Measurements from ENCODE around the gene VEGFA. TPM values are rescaled to one million over a fixed set of nuclear protein-coding genes. Genes with fewer than 3 reads are reported as not detected.

VEGFA gene
- polyA plus RNA-seq, 2 of the 4 experiments (the other 2 are of a cell fraction), result 35.8 to 83.7 TPM

- DNase-seq (ENCODE audit: low read depth in 1 of 2, low spot score in 1 of 2) (no peak), ATAC-seq (no peak), FAIRE-seq (no peak)
- Histone ChIP-seq H3K4me3 (no peak overlapping the region), H3K9me3 (no peaks in the 10 kb centered on the region), H3K4me1 (peaks cover 9% of the 10 kb centered on the region; the same call in 2 of the 3 replicates), H3K4me2 (no peak overlapping the region), H3K27ac (no peak overlapping the region; a peak in 1 of 6 replicates)
- POLR2A ChIA-PET, result no interaction called here
- CTCF ChIA-PET, result interaction anchor here (1.3 to 6.1 kb wide), 3 partner anchors 12 to 23 kb away, joined by 3 to 33 read pairs (median 26); partner anchors contain the start of gene VEGFA
- TF ChIP-seq HOXB13 (CRISPR knock-in tag; IDR thresholded peaks at IDR 0.05; ENCODE audit: low read depth) (no peak), NPAS2 (CRISPR knock-in tag; IDR thresholded peaks at IDR 0.05; ENCODE audit: borderline replicate concordance) (no peak)
- 66% methylated on average over 13 of the region's 13 CpGs for WGBS (ENCODE audit: missing lambda C conversion rate)
These were observed 23.4 kb upstream of the VEGFA start for GRCh38 chr6:43746613-43747102.

GRCh38 chr6:43747784-43748183 lies 22.2 kb upstream of the VEGFA start:
- peaks cover 2% of the 10 kb centered on the region; the same call in 1 of the 3 replicates for H3K4me1 ChIP-seq
- H3K4me3 ChIP-seq, result no peak overlapping the region
- no peaks in the 10 kb centered on the region for H3K9me3 ChIP-seq
- ATAC-seq (no peak), DNase-seq (ENCODE audit: low read depth in 1 of 2, low spot score in 1 of 2) (no peak), FAIRE-seq (no peak)
- H3K27ac ChIP-seq, result no peak overlapping the region
- ChIA-PET POLR2A (no interaction called here), CTCF (interaction anchor here (0.6 to 4.6 kb wide), 6 partner anchors 11 to 336 kb away, joined by 3 to 26 read pairs (median 4); partner anchors contain the start of gene VEGFA)
- WGBS (ENCODE audit: missing lambda C conversion rate), result 68% methylated on average over 4 of the region's 4 CpGs
- TF ChIP-seq ZFP36 (IDR thresholded peaks at IDR 0.05; ENCODE audit: borderline replicate concordance, partially characterized antibody) (no peak), MAX (IDR thresholded peaks at IDR 0.05) (no peak), SREBF2 (IDR thresholded peaks at IDR 0.05) (no peak)
- H3K4me2 ChIP-seq, result no peak overlapping the region

- 71% methylated on average over 2 of the region's 2 CpGs for WGBS (ENCODE audit: missing lambda C conversion rate)
- TF ChIP-seq HOXB13 (CRISPR knock-in tag; IDR thresholded peaks at IDR 0.05; ENCODE audit: low read depth), result no peak
- no peak for ATAC-seq
These were observed 21.2 kb upstream of the VEGFA start for GRCh38 chr6:43748765-43749164.

GRCh38 chr6:43749461-43749860 lies 20.6 kb upstream of the VEGFA start:
- Histone ChIP-seq H3K9me3 (no peaks in the 10 kb centered on the region), H3K4me3 (no peak overlapping the region), H3K27ac (no peak overlapping the region), H3K4me1 (peaks cover 2% of the 10 kb centered on the region; the same call in 1 of the 3 replicates), H3K4me2 (no peak overlapping the region)
- DNase-seq (ENCODE audit: low read depth in 1 of 2, low spot score in 1 of 2) (no peak), ATAC-seq (no peak), FAIRE-seq (no peak)
- POLR2A ChIA-PET, result no interaction called here
- TF ChIP-seq HEYL (CRISPR knock-in tag; IDR thresholded peaks at IDR 0.05) (no peak), ESRRA (IDR thresholded peaks at IDR 0.05; ENCODE audit: borderline replicate concordance, low read length) (no peak), FOSL2 (IDR thresholded peaks at IDR 0.05) (no peak), FOSL2 (CRISPR knock-in tag; IDR thresholded peaks at IDR 0.05) (no peak), EHF (CRISPR knock-in tag; IDR thresholded peaks at IDR 0.05) (no peak), EP300 (IDR thresholded peaks at IDR 0.05) (no peak), NR3C1 (IDR thresholded peaks at IDR 0.05) (no peak), USF2 (IDR thresholded peaks at IDR 0.05) (no peak), CBX8 (IDR thresholded peaks at IDR 0.05) (no peak), ATOH8 (CRISPR knock-in tag; IDR thresholded peaks at IDR 0.05; ENCODE audit: low read depth) (no peak), NPAS2 (CRISPR knock-in tag; IDR thresholded peaks at IDR 0.05; ENCODE audit: borderline replicate concordance) (no peak), KDM5A (IDR thresholded peaks at IDR 0.05) (no peak), POLR2AphosphoS2 (conservative IDR thresholded peaks at IDR 0.05; ENCODE audit: low read length) (no peak), E2F6 (IDR thresholded peaks at IDR 0.05; ENCODE audit: borderline replicate concordance, low read depth) (no peak), BCL3 (IDR thresholded peaks at IDR 0.05) (no peak), ZSCAN20 (CRISPR knock-in tag; IDR thresholded peaks at IDR 0.05) (no peak), RARB (CRISPR knock-in tag; IDR thresholded peaks at IDR 0.05) (no peak), RNF2 (IDR thresholded peaks at IDR 0.05; ENCODE audit: borderline replicate concordance, low read depth) (no peak), HES2 (IDR thresholded peaks at IDR 0.05) (no peak)
- WGBS (ENCODE audit: missing lambda C conversion rate), result 19% methylated on average over 2 of the region's 2 CpGs
- CTCF ChIA-PET, result interaction anchor here (1.0 to 4.6 kb wide), 5 partner anchors 14 to 84 kb away, joined by 3 to 26 read pairs (median 3); partner anchors contain the start of gene VEGFA

More at GRCh38 chr6:43748765-43749164, 21.2 kb upstream of the VEGFA start:
- Histone ChIP-seq H3K9me3 (no peaks in the 10 kb centered on the region), H3K4me3 (no peak overlapping the region), H3K4me1 (peaks cover 2% of the 10 kb centered on the region; the same call in 1 of the 3 replicates), H3K27ac (no peak overlapping the region), H3K4me2 (no peak overlapping the region)
- ChIA-PET CTCF (interaction anchor here (1.2 to 4.6 kb wide), 7 partner anchors 10 to 331 kb away, joined by 3 to 26 read pairs (median 4); partner anchors contain the start of gene VEGFA), POLR2A (no interaction called here)
- FAIRE-seq (no peak), DNase-seq (ENCODE audit: low read depth in 1 of 2, low spot score in 1 of 2) (no peak)

Measured in A549 (cell line).